Small intestine (tissue), 7 donors: ENCODE measurements around the gene KIF5A. TPM values are rescaled to one million over a fixed set of nuclear protein-coding genes. Genes with fewer than 3 reads are reported as not detected.
"Not testable (repeated sequence)": the region's sequence is repeated elsewhere in the genome, so short reads cannot be mapped to it uniquely, and the experiment has no call there.

ENCODE experiments used
- DNase-seq, 2 donors: peaks; one replicate each; pipeline versions ENCODE4 v3.0.0 to v3.0.0-alpha.2; 2013
- FAIRE-seq: peaks from 2 replicates; lab custom pipeline; 2012; peaks lifted over from hg19 to GRCh38; lab: Jason Lieb, UNC
- H3K27ac ChIP-seq, 3 donors: one replicate each; pipeline ENCODE4 v1.5.1; 2013; ENCODE audit warnings: low read length in 2 of 3, mild to moderate bottlenecking in 2 of 3, control low read depth in 1 of 3, inconsistent platforms in 1 of 3, low read depth in 1 of 3, moderate library complexity in 1 of 3
- H3K27me3 ChIP-seq, 3 donors: one replicate each; pipeline ENCODE4 v1.6.1; 2013; ENCODE audit warnings: low read length in 3 of 3, inconsistent platforms in 1 of 3; ENCODE audit not compliant: control insufficient read depth in 3 of 3, insufficient read depth in 3 of 3
- H3K36me3 ChIP-seq, 3 donors: one replicate each; pipeline ENCODE4 v1.6.1; 2013; ENCODE audit warnings: low read length in 3 of 3, inconsistent platforms in 1 of 3, low read depth in 1 of 3, mild to moderate bottlenecking in 1 of 3, moderate library complexity in 1 of 3; ENCODE audit not compliant: control insufficient read depth in 3 of 3, insufficient read depth in 2 of 3
- H3K4me1 ChIP-seq, 3 donors: one replicate each; pipeline ENCODE4 v1.6.1; 2013; ENCODE audit warnings: low read length in 2 of 3, inconsistent platforms in 1 of 3, low read depth in 1 of 3, mild to moderate bottlenecking in 1 of 3, moderate library complexity in 1 of 3; ENCODE audit not compliant: control insufficient read depth in 3 of 3, insufficient read depth in 2 of 3
- H3K4me3 ChIP-seq, 3 donors: one replicate each; pipeline ENCODE4 v1.5.1; 2013; ENCODE audit warnings: low read length in 3 of 3, control low read depth in 1 of 3, inconsistent platforms in 1 of 3, low read depth in 1 of 3, mild to moderate bottlenecking in 1 of 3, moderate library complexity in 1 of 3
- H3K9me3 ChIP-seq, 2 donors: one replicate each; pipeline ENCODE4 v1.6.1; 2013; ENCODE audit warnings: low read depth in 1 of 2, low read length in 1 of 2; ENCODE audit not compliant: control insufficient read depth in 2 of 2, insufficient read depth in 1 of 2
- WGBS, 3 donors: extraction: QIAGEN DNeasy Blood & Tissue Kit; methylation state at CpG; one replicate each; pipeline ENCODE4 v1.1.7; 2013; 5-methylcytosine and 5-hydroxymethylcytosine counted together
- polyA plus RNA-seq, 4 donors: library from polyadenylated mRNA; stranded (reverse) in 3 of 4; unstranded in 1 of 4; fragments of 200-250 nt in 3 of 4; fragments of 120-200 nt in 1 of 4; gene quantifications; one replicate each; pipeline versions ENCODE4 v1.2.1 to v1.2.3, GENCODE V29; 2013
- donor health status: healthy with polysubstance abuse.
- donor health status: control.
- donor health status: control.
- donor health status: Bipolar disorder and iron deficiency.
- donor health status: healthy.

The KIF5A gene
- polyA plus RNA-seq, 4 donors = 0.27 to 8.4 (median 0.83) TPM; not detected in 1

- Histone ChIP-seq H3K36me3 (peaks cover 0 to 9% (median 0%) of the 10 kb centered on the region in 3 donors), H3K9me3 (no peaks in the 10 kb centered on the region), H3K4me3 (no peak overlapping the region), H3K27me3 (peaks cover 0 to 98% (median 27%) of the 10 kb centered on the region in 3 donors), H3K4me1 (peaks cover 0 to 22% (median 5%) of the 10 kb centered on the region in 3 donors), H3K27ac (no peak overlapping the region)
- 82 to 85% (median 82%) methylated on average over 11 of the region's 11 CpGs for WGBS, 3 donors
- FAIRE-seq (no peak), DNase-seq (no peak)
Observed at GRCh38 chr12:57614948-57615500, 65.2 kb downstream of the KIF5A start.

GRCh38 chr12:57615637-57616036 is 65.8 kb downstream of the KIF5A start:
- H3K27ac ChIP-seq = no peak overlapping the region
- H3K9me3 ChIP-seq = no peaks in the 10 kb centered on the region
- FAIRE-seq = no peak
- H3K27me3 ChIP-seq = peaks cover 0 to 98% (median 32%) of the 10 kb centered on the region in 3 donors
- H3K4me1 ChIP-seq = peaks cover 0 to 16% (median 5%) of the 10 kb centered on the region in 3 donors
- H3K4me3 ChIP-seq = no peak overlapping the region
- H3K36me3 ChIP-seq = peaks cover 0 to 9% (median 0%) of the 10 kb centered on the region in 3 donors
- 73 to 81% (median 78%) methylated on average over 5 of the region's 5 CpGs for WGBS, 3 donors
- DNase-seq = no peak

- Histone ChIP-seq H3K36me3 (peaks cover 0 to 9% (median 0%) of the 10 kb centered on the region in 3 donors), H3K9me3 (no peaks in the 10 kb centered on the region), H3K27ac (no peak overlapping the region), H3K27me3 (peaks cover 0 to 98% (median 39%) of the 10 kb centered on the region in 3 donors), H3K4me1 (peaks cover 0 to 19% (median 0%) of the 10 kb centered on the region in 3 donors), H3K4me3 (no peak overlapping the region)
- FAIRE-seq = no peak
- 63 to 72% (median 66%) methylated on average over 3 of the region's 3 CpGs for WGBS, 3 donors
- no peak for DNase-seq
Observed at GRCh38 chr12:57616383-57617101, 66.7 kb downstream of the KIF5A start.

GRCh38 chr12:57617942-57618341 is 68.1 kb downstream of the KIF5A start:
- H3K9me3 ChIP-seq = no peaks in the 10 kb centered on the region
- FAIRE-seq (no peak), DNase-seq (no peak)
- H3K27ac ChIP-seq = no peak overlapping the region
- 45 to 48% (median 46%) methylated on average over 11 of the region's 11 CpGs for WGBS, 3 donors
- peaks cover 0 to 100% (median 40%) of the 10 kb centered on the region in 3 donors for H3K27me3 ChIP-seq
- H3K36me3 ChIP-seq = peaks cover 0 to 9% (median 0%) of the 10 kb centered on the region in 3 donors
- H3K4me1 ChIP-seq = peaks cover 0 to 19% (median 0%) of the 10 kb centered on the region in 3 donors
- H3K4me3 ChIP-seq = no peak overlapping the region

GRCh38 chr12:57618431-57618830 is 68.6 kb downstream of the KIF5A start:
- peaks cover 0 to 19% (median 0%) of the 10 kb centered on the region in 3 donors for H3K4me1 ChIP-seq
- not testable (repeated sequence) for H3K4me3 ChIP-seq, H3K27ac ChIP-seq, H3K36me3 ChIP-seq, FAIRE-seq, DNase-seq, H3K9me3 ChIP-seq
- peaks cover 0 to 99% (median 38%) of the 10 kb centered on the region in 3 donors for H3K27me3 ChIP-seq
- 90 to 93% (median 92%) methylated on average over 6 of the region's 6 CpGs for WGBS, 3 donors

- Histone ChIP-seq H3K27ac (no peak overlapping the region), H3K36me3 (peaks cover 0 to 9% (median 0%) of the 10 kb centered on the region in 3 donors), H3K9me3 (no peaks in the 10 kb centered on the region), H3K27me3 (peaks cover 0 to 99% (median 43%) of the 10 kb centered on the region in 3 donors), H3K4me1 (peaks cover 0 to 19% (median 0%) of the 10 kb centered on the region in 3 donors), H3K4me3 (no peak overlapping the region)
- no peak for DNase-seq
- FAIRE-seq = no peak
- 36 to 46% (median 41%) methylated on average over 16 of the region's 16 CpGs for WGBS, 3 donors
Observed at GRCh38 chr12:57618966-57619433, 69.2 kb downstream of the KIF5A start.

- peak; percentile 35 to 57 for DNase-seq
- 7 to 24% (median 15%) methylated on average over 38 to 46 of the region's 46 CpGs for WGBS, 3 donors
- Histone ChIP-seq H3K9me3 (no peaks in the 10 kb centered on the region), H3K4me3 (no peak overlapping the region), H3K27me3 (peaks cover 0 to 99% (median 44%) of the 10 kb centered on the region in 3 donors), H3K4me1 (peaks cover 0 to 19% (median 0%) of the 10 kb centered on the region in 3 donors), H3K27ac (no peak overlapping the region), H3K36me3 (peaks cover 0 to 4% (median 0%) of the 10 kb centered on the region in 3 donors)
- FAIRE-seq = no peak
Observed at GRCh38 chr12:57619434-57620244, 69.8 kb downstream of the KIF5A start.
